GM12865 (cell line): ENCODE measurements around the gene LAMB3.

Source experiments
- DNase-seq: peaks from one replicate; pipeline ENCODE4 v3.0.0; 2010; ENCODE audit warnings: low read depth
- H3K4me3 ChIP-seq: 2 replicates; pipeline ENCODE4 v1.5.1; 2011; ENCODE audit warnings: mild to moderate bottlenecking, low read depth, low read length, control low read depth
- TF ChIP-seq, protein P1 (sequence below): IDR thresholded peaks from 2 replicates; pipeline ENCODE4 v1.5.1; 2011; ENCODE audit warnings: low read length, control low read depth, low read depth, inconsistent platforms; ENCODE audit not compliant: insufficient read depth; ENCODE audit errors: missing control alignments

The LAMB3 gene

GRCh38 chr1:209589440-209589839, 62.8 kb downstream of the LAMB3 start:
- TF ChIP-seq, protein P1, sequence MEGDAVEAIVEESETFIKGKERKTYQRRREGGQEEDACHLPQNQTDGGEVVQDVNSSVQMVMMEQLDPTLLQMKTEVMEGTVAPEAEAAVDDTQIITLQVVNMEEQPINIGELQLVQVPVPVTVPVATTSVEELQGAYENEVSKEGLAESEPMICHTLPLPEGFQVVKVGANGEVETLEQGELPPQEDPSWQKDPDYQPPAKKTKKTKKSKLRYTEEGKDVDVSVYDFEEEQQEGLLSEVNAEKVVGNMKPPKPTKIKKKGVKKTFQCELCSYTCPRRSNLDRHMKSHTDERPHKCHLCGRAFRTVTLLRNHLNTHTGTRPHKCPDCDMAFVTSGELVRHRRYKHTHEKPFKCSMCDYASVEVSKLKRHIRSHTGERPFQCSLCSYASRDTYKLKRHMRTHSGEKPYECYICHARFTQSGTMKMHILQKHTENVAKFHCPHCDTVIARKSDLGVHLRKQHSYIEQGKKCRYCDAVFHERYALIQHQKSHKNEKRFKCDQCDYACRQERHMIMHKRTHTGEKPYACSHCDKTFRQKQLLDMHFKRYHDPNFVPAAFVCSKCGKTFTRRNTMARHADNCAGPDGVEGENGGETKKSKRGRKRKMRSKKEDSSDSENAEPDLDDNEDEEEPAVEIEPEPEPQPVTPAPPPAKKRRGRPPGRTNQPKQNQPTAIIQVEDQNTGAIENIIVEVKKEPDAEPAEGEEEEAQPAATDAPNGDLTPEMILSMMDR = no peak
- H3K4me3 ChIP-seq = no peak overlapping the region
- DNase-seq = no peak

GRCh38 chr1:209587789-209588188, 64.4 kb downstream of the LAMB3 start:
- DNase-seq = no peak
- TF ChIP-seq, protein P1 = no peak
- no peak overlapping the region for H3K4me3 ChIP-seq

DNA sequence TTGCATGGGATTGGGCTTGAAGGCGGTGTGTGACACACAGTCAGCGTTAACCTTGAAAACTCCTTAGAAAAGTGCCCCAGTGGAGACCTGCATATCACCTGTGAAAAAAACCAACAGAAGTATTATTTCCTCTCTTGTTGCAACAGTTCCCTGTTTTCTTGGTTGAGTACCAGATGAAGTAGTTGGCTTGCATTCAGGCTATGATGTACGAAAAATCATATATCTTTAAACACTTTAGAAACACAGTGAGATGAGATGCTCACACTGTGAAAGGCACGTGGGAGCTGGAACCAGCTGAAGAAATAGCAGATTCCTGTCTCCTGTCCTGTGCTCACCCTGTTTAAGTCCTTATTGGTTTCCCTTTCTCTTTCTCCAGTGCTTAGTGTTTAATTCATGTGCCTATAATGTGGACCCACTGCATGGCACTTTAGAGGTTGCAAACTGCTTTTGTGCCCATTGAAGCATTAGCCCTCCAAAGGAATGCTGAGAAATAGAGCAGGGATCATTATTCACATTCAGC, 65.9 kb downstream of the LAMB3 start:
- H3K4me3 ChIP-seq = no peak overlapping the region
- TF ChIP-seq, protein P1 = no peak
- DNase-seq = no peak

GRCh38 chr1:209585672-209586071, 66.6 kb downstream of the LAMB3 start:
- TF ChIP-seq, protein P1 = no peak
- no peak for DNase-seq
- H3K4me3 ChIP-seq = no peak overlapping the region

DNA sequence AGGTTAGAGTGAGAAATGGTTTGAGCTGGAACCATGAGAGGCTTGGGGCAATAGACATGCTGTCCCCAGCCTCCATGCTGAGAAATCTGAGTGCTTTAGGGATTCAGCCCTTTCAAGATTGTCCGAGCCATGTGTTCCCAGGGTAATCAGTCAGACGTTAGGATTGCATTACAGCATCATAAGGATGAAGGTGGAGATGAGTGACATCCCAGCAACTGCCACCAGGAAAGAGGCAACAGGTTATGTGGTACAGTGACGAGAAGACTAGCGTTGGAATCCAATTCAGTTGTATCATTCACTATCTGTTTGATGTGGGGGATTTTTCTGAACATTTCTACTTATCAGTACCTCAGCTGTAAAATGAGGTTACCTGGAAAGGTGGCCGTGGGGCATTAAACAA, 67.0 kb downstream of the LAMB3 start:
- no peak overlapping the region for H3K4me3 ChIP-seq
- no peak for DNase-seq
- TF ChIP-seq, protein P1 = no peak

DNA sequence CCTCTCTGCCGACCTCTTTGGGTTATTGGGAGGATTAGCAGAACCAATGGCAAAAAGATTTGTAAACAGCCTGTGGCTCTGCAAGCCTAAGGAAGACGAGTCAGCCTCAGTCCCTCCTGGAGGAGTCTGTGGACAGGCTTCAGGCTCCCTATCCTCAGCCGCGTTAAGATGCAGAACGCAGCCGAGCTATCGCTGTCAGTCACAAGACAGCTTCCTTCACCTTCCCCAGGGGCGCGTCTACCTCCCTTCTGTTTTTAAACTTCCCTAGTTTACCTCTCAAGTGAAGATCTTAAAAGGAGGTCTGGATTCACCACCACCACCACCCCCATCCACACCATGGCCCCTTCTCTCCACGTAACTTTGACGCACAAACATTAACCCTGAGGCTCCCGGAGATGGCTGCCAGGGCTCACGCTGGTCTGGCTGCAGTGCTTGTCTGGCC, 68.0 kb downstream of the LAMB3 start:
- TF ChIP-seq, protein P1 = no peak
- no peak for DNase-seq
- H3K4me3 ChIP-seq = no peak overlapping the region

- TF ChIP-seq, protein P1 = no peak
- no peak for DNase-seq
- H3K4me3 ChIP-seq = no peak within 1 kb of the TSS
Observed at GRCh38 chr1:209583408-209583807, 68.8 kb downstream of the LAMB3 start, which contains the start of gene CAMK1G. Gene CAMK1G (plus strand): TSS chr1:209583714. CDS start chr1:209594984, 11,270 bp downstream.
